ENCODE results near the gene DTNA. TPM values are rescaled to one million over a fixed set of nuclear protein-coding genes. Genes with fewer than 3 reads are reported as not detected.

The DTNA gene
- total RNA-seq, 2 experiments from 2014 or later = not detected

GRCh38 chr18:34707670-34708069, 2.4 kb upstream of the DTNA start:
- POLR2A ChIA-PET = no interaction called here
- CTCF ChIA-PET = no interaction called here
- Mint-ChIP-seq H3K27me3 (peaks cover 20% of the 10 kb centered on the region), H3K4me1 (ENCODE audit: low read depth) (no peaks in the 10 kb centered on the region), H3K27ac (no peak overlapping the region), H3K4me3 (no peak overlapping the region), H3K9me3 (peaks cover 4% of the 10 kb centered on the region), H3K36me3 (ENCODE audit: low read depth) (no peaks in the 10 kb centered on the region)
- intact Hi-C loops (cut with DNase I, micrococcal nuclease) = no loop called here
- Histone ChIP-seq H3K4me3 (ENCODE audit: low read length) (no peak overlapping the region), H3K9me3 (ENCODE audit: control insufficient read depth in 1 of 2, insufficient read depth in 1 of 2, low read length in 2 of 2) (no peaks in the 10 kb centered on the region), H3K36me3 (ENCODE audit: insufficient read depth, low read length) (no peaks in the 10 kb centered on the region), H3K27ac (ENCODE audit: low read depth in 1 of 2, low read length in 2 of 2) (no peak overlapping the region), H3K27me3 (ENCODE audit: control insufficient read depth in 1 of 2, insufficient read depth in 2 of 2, low read length in 2 of 2) (no peaks in the 10 kb centered on the region), H3K4me1 (ENCODE audit: insufficient read depth, low read length) (no peaks in the 10 kb centered on the region)
- DNase-seq (no peak), ATAC-seq (ENCODE audit: poor library complexity) (no peak)
- no peak for TF ChIP-seq CTCF (IDR thresholded peaks at IDR 0.05)

- H3K36me3 Mint-ChIP-seq (ENCODE audit: low read depth) = no peaks in the 10 kb centered on the region
- H3K27ac Mint-ChIP-seq = no peak overlapping the region
- H3K9me3 Mint-ChIP-seq = peaks cover 4% of the 10 kb centered on the region
- peak in 2 of 14 experiments; percentile 10 to 15 for DNase-seq
- no peaks in the 10 kb centered on the region for H3K4me1 Mint-ChIP-seq (ENCODE audit: low read depth)
- ChIA-PET CTCF (no interaction called here), POLR2A (no interaction called here)
- Histone ChIP-seq H3K9me3 (ENCODE audit: control insufficient read depth in 1 of 2, insufficient read depth in 1 of 2, low read length in 2 of 2) (no peaks in the 10 kb centered on the region), H3K27me3 (ENCODE audit: control insufficient read depth in 1 of 2, insufficient read depth in 2 of 2, low read length in 2 of 2) (no peaks in the 10 kb centered on the region), H3K36me3 (ENCODE audit: insufficient read depth, low read length) (no peaks in the 10 kb centered on the region), H3K27ac (ENCODE audit: low read depth in 1 of 2, low read length in 2 of 2) (no peak overlapping the region), H3K4me1 (ENCODE audit: insufficient read depth, low read length) (no peaks in the 10 kb centered on the region), H3K4me3 (ENCODE audit: low read length) (no peak overlapping the region)
- ATAC-seq (ENCODE audit: poor library complexity) = no peak
- TF ChIP-seq CTCF (IDR thresholded peaks at IDR 0.05) = no peak
- peaks cover 20% of the 10 kb centered on the region for H3K27me3 Mint-ChIP-seq
- intact Hi-C loops (cut with DNase I, micrococcal nuclease) = no loop called here
- no peak overlapping the region for H3K4me3 Mint-ChIP-seq
These were observed 994 bp upstream of the DTNA start for GRCh38 chr18:34709104-34709503.

- no peaks in the 10 kb centered on the region for H3K9me3 ChIP-seq (ENCODE audit: control insufficient read depth in 1 of 2, insufficient read depth in 1 of 2, low read length in 2 of 2)
- H3K4me3 ChIP-seq (ENCODE audit: low read length) = no peak overlapping the region
- H3K9me3 Mint-ChIP-seq = peaks cover 4% of the 10 kb centered on the region
- no peaks in the 10 kb centered on the region for H3K27me3 ChIP-seq (ENCODE audit: control insufficient read depth in 1 of 2, insufficient read depth in 2 of 2, low read length in 2 of 2)
- ATAC-seq (ENCODE audit: poor library complexity) = no peak
- ChIA-PET POLR2A (no interaction called here), CTCF (no interaction called here)
- no peak overlapping the region for H3K27ac Mint-ChIP-seq
- peaks cover 20% of the 10 kb centered on the region for H3K27me3 Mint-ChIP-seq
- no peaks in the 10 kb centered on the region for H3K4me1 ChIP-seq (ENCODE audit: insufficient read depth, low read length)
- no peak overlapping the region for H3K27ac ChIP-seq (ENCODE audit: low read depth in 1 of 2, low read length in 2 of 2)
- intact Hi-C loops (cut with DNase I, micrococcal nuclease) = no loop called here
- no peak for TF ChIP-seq CTCF (IDR thresholded peaks at IDR 0.05)
- no peaks in the 10 kb centered on the region for H3K4me1 Mint-ChIP-seq (ENCODE audit: low read depth)
- no peak overlapping the region for H3K4me3 Mint-ChIP-seq
- H3K36me3 Mint-ChIP-seq (ENCODE audit: low read depth) = no peaks in the 10 kb centered on the region
- no peaks in the 10 kb centered on the region for H3K36me3 ChIP-seq (ENCODE audit: insufficient read depth, low read length)
- DNase-seq = no peak
These were observed 388 bp downstream of the DTNA start for GRCh38 chr18:34710458-34710914.

All from CD4-positive, alpha-beta T cell (primary cell).